Activated T-helper 9 cell treated with anti-CD3 and anti-CD28 coated beads, Interleukin-2, amount 50 U/mL, for 16 hours (primary cell): Measurements from ENCODE around the gene TGFB1.

Experiments used
- DNase-seq: peaks from one replicate; pipeline ENCODE4 v3.0.0-alpha.2; 2020; ENCODE audit warnings: low read depth

TGFB1 gene

DNA sequence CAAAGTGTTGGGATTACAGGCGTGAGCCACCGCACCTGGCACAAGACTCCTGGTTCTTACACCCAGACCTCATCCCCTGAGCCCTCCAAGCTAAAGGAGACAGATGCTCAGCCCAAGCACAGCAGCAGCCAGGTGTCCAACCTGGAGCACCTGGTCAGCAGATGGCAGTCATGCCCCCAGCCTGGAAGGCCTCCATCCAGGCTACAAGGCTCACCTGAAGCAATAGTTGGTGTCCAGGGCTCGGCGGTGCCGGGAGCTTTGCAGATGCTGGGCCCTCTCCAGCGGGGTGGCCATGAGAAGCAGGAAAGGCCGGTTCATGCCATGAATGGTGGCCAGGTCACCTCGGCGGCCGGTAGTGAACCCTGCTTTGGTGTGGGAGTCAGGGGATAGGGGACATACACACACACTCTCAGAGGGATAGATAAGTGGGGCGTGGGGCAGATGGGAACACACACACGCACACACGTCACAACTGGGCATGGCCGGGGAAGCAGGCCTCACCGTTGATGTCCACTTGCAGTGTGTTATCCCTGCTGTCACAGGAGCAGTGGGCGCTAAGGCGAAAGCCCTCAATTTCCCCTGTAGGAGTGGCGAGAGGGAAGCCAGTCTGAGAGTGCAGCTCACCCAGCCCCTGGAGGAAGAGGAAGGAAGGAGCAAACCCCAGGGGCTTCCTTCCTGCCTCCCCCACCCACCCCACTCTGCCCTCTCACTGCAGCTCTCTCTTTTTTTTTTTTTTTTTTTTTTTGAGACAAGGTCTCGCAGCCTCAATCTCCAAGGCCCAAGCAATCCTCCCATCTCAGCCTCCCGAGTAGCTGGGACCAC lies 11.8 kb downstream of the TGFB1 start:
- no peak for DNase-seq

GRCh38 chr19:41339936-41340335 lies 13.8 kb downstream of the TGFB1 start:
- DNase-seq: no peak

GRCh38 chr19:41335467-41335866 lies 18.3 kb downstream of the TGFB1 start:
- DNase-seq: no peak

- no peak for DNase-seq
Measured at GRCh38 chr19:41334793-41335192, 18.9 kb downstream of the TGFB1 start.

GRCh38 chr19:41332468-41332867 lies 21.3 kb downstream of the TGFB1 start:
- no peak for DNase-seq

DNA sequence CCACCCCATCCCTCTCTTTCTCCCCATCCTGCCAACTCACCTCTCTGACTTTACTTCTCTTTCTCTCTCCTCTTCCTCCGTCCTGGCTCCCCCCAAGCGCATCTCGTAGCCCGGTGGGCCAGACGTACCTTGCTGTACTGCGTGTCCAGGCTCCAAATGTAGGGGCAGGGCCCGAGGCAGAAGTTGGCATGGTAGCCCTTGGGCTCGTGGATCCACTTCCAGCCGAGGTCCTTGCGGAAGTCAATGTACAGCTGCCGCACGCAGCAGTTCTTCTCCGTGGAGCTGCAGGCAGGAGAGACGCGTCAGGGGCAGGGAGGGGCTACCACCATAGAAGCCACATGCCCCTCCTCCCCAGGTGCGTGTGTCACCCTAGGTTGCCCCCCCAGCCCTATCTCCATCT lies 21.7 kb downstream of the TGFB1 start:
- DNase-seq: no peak

DNA sequence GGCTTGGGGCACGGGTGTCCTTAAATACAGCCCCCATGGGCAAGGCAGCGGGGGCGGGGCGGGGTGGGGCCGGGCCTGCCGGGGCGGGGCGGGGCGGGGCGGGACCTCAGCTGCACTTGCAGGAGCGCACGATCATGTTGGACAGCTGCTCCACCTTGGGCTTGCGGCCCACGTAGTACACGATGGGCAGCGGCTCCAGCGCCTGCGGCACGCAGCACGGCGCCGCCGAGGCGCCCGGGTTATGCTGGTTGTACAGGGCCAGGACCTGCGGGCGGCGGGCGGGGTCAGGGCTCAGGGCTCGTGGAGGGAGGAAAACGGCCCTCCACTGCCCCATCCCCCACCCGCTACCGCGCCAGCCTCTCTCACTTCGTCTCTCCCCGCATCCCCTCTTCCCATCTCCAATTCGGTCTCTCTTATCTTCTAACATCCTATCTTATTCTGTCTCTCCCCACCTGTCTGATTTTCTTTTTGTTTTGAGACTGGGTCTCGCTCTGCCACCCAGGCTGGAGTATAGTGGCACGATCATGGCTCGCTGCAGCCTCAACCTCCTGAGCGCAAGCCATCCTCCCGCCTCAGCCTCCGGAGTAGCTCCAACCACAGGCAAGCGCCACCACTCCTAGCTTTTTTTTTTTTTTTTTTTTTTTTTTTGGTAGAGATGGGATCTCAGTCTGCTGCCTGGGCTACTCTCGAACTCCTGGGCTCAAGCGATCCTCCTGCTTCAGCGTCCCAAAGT lies 22.6 kb downstream of the TGFB1 start:
- no peak for DNase-seq

DNA sequence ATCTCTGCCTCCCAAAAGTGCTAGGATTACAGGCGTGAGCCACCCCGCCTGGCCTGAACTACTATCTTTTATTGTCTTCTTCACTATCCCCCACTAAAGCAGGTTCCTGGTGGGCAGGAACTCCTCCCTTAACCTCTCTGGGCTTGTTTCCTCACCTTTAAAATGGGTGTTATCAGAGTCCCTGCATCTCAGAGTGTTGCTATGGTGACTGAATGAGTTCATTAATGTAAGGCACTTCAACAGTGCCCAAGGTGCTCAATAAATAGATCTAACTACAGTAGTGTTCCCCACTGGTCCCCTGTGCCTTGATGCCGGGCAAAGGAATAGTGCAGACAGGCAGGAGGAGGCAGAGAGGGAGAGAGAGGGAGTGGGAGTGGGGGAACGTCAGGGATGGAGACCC lies 23.2 kb downstream of the TGFB1 start:
- DNase-seq: no peak

GRCh38 chr19:41328842-41329225 lies 24.9 kb downstream of the TGFB1 start:
- no peak for DNase-seq

GRCh38 chr19:41328157-41328841 lies 25.4 kb downstream of the TGFB1 start:
- DNase-seq: no peak

DNA sequence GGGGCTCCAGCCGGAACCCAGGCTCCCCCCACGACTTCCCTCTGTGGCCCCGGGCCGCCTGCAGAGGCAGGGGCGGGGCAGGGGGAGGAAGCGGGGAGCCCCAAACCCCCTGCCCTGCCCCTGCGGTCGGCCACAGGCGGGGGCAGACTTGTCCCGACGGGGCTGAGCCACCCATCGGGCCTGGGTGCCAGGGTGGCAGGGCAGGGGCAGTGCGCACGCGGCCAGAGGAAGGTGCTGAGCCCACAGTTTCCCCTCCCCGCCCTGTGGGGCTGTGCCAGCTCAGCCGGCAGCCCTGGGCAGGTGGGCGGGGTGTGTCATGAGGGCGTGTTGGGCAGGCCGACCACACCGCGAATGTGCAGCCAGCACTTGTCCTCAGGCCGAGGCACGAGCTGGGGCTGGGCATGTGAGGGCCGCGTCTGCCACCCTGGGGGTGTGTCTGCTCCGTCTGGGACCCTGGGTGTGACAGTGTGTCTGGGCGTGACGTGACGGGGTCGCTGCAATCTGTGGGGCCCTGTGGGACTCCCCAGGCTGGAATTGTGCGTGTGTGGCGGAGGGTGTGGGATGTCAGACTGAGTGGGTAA lies 26.1 kb downstream of the TGFB1 start:
- peak; percentile 82 for DNase-seq

DNA sequence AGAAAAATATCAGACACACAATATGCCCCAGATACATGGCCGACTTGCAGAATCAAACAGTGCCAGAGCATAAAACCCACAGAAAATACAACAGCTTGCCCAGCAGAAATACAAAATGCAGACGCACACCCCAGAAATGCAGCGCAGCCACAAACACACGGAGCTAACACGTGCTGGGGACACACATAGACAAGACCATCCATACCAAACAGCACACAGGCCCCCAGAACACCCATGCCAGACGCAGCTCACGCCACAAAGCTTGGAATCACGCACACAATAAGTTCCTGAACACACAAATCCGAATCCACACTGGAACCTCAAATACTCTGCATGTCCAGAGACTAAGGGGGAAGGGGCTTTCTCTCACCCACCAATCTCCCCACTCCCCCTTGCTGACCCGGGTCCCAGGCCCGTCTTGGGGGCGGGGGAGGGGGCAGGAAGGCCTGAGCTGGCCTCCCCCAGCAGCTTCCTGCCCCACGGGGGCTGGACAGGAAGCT lies 26.6 kb downstream of the TGFB1 start:
- DNase-seq: no peak

GRCh38 chr19:41325947-41326706 lies 27.6 kb downstream of the TGFB1 start:
- no peak for DNase-seq

DNA sequence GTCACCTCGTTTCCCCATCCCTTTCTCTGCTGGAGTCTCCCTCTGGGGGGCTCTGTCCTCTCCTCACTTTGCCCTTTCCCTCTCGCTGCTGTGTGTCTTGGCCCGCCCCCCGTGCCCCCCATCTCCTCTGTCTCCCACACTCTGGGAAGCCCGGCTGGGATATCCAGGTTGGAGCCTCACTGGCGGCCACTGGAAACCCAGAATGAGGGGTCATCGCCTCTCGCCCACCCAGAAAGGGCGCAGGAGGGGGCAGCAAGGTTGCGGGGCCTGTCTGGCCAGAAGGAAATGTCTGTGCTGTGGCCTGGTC lies 28.1 kb downstream of the TGFB1 start:
- DNase-seq: no peak

DNA sequence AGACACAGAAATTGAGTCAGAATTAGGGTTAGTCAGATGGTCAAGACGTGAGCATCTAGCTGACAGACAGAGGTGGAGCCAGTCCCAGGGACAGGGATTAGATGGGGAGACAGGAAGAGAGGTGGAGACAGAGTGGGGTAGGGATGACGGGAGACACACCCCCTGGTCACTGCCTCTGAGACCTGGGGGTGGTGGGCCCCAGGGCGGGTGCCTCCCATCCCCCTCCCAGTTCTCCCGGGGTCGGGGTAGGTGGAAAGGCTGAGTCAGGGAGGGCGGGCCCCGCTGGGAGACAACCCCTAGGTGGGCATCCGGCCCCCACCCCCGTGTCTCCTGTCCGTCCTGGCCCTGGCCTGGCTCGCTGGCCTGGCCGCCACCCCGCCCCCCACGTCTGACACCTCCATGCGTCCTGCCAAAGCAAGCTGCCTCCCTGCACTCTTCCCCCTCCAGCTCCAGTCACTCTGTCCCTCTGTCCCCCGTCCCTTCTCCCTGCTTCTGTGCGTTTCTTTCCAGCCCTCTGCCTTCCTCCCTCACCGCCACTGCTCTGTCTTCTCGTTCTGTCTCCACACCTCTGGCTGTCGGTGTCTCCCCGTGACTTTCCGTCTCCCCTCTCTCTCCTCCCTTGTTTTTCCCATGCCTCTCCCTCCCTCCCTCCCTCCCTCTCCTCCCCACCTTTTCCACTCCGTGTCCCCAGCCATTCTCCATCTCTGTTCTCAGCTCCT lies 28.6 kb downstream of the TGFB1 start:
- no peak for DNase-seq

DNA sequence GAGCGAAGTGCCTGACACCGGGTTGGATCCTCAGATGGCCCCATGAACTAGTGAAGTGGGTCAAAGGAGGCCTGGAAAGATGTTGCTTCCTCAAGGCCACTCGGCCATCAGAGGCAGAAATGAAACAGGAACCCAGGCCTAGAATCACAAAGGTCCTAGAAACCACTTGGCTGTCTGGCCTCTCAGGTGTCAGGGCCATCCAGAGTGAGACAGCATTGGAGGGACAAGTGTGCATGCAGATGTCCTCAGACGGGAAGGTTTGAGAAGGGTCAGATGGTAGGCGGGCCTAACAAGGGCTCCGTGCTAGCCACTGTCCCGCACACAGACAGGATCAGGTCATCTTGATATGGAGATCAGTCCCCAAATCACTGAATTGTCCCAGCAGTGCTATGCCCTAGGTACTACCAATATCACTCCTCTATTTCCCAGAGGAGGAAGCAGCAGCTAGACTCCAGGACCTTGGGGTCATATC lies 29.5 kb downstream of the TGFB1 start:
- DNase-seq: no peak

GRCh38 chr19:41323430-41324125 lies 30.1 kb downstream of the TGFB1 start:
- DNase-seq: no peak

DNA sequence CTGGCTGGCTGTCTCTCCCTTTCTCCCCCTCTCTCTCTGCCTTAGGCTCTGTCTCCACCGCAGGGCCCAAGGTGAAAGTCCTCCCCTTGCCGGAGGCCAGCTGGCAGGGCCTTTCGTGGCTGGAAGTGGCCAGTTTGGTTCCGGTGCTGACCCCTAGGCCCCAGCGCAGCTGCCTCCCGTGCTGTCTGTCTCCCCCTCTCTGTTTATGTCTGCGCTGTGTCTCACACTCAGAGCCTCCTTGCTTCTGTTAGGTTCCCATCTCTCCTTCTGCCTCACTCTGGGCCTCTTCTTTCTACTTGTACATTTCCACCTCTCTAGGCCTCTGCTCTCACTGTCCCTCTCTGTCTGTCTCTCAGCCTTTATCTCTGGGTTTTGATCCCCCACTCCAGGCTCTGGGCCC lies 30.7 kb downstream of the TGFB1 start:
- DNase-seq: no peak

- DNase-seq: no peak
Measured at GRCh38 chr19:41322451-41322850, 31.3 kb downstream of the TGFB1 start.

- DNase-seq: no peak
Measured at GRCh38 chr19:41321600-41322270, 32.0 kb downstream of the TGFB1 start.
